Activated CD8-positive, alpha-beta memory T cell treated with anti-CD3 and anti-CD28 coated beads for 48 hours (primary cell): ENCODE data around the gene XPNPEP1.

Experiments
- DNase-seq, 3 experiments: peaks; one replicate each; pipeline ENCODE4 v3.0.0-alpha.2; 2020; ENCODE audit warnings: low read depth in 2 of 3, low spot score in 2 of 3

Gene XPNPEP1

DNA sequence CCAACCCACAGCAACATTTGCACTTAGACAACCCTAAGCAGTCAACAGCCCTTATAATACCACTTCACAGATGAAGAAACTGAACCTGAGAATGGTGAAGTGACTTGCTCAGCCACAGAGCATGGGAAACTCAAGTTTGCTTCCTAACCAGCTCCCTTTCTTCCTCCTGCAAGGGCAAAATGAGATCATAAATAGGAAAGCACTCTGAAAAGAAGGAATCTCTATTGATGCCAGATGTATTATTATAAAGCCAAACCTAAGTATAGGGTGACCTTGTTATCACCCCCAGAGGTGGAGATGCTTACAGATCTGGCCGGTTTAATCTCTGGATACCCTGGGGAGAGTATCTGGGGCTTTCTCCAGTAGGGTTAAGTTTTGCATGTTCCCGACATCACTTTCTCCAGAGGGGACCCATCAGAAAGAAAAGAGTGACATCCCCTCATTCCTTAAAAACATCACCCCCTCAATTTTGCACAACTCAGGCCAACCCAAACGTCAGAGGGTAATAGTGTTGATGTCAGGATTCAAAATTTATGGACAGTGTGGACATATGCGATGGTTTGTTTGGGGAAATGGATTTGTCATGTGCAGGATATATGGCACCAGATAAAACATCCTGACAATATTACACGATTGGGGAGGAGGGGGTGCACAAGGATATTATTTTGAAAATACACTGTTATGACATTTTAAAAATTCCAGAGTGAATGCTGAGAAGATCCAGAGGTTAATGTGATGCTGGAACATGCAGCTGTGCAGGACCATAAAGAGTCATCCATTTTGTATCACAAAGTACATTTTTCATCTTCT is 24.0 kb upstream of the XPNPEP1 start:
- DNase-seq, result no peak

DNA sequence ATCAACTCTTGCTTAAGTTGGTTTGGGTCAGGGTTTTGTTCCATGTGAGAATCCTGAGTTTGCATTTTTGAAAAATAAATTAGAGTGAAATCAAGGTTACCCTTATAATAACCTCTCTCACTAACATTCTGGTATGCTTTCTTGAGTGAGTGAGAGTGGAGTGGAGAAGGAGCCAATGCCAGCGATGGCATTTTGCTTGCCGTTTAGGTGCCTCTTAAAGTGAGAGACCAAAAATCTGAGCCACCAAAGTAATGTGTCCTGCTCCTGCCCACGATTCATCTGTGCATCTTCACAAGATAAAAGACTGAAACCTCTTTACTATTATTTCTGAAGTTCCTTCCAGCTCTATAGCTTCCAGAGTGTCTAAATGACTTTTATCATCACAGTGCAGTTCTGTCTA is 23.4 kb upstream of the XPNPEP1 start:
- DNase-seq, result no peak

DNA sequence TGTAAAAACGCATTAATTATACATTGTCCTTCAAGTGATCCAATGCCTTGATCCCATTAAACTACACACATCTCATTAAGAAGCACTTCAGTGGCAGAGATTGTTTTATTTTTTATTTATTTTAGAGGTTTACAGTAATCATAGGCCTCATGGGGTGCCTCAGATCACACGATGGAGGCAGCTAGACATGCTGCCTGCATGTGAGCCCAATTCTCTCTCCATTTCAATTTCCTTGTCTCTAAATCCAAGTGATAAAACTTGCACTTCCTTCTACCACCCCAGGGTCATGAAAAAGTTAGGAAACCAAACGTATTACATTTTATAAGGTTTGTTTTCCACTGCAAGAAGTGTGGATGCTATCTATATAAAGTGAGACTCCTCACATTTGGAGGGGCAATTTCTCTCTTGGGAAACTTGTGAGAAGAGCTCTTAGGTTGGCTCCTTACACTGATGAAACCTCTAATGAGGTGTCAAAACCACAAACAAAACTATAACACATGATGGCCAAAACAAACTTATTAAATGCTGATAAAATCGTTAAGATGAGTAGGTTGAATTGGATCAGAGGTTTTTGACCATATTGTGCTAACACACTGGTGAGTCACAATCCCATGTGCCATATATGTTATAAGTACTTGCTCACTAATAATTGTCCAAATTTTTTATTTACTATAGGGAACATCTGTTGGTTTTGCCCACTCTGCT is 22.3 kb upstream of the XPNPEP1 start:
- no peak for DNase-seq

DNA sequence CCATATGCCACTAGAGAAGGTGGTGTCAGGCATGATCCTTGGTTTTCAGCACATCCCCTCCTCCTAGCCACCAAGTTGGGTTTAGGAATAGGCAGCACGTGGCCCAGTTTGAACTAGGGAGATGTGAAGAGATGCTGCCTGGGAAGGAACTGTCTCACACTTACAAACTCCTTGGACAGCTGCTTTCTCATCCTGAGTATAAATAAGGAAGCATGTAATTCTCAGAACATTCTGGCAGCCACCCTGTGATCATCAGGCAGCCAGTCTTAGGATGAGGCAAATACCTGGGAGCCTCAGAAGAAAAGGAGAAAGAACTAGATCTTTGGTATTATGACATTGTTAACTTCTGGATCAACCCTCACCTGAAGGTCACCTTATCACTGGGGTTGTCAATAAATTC is 21.3 kb upstream of the XPNPEP1 start:
- no peak for DNase-seq

DNA sequence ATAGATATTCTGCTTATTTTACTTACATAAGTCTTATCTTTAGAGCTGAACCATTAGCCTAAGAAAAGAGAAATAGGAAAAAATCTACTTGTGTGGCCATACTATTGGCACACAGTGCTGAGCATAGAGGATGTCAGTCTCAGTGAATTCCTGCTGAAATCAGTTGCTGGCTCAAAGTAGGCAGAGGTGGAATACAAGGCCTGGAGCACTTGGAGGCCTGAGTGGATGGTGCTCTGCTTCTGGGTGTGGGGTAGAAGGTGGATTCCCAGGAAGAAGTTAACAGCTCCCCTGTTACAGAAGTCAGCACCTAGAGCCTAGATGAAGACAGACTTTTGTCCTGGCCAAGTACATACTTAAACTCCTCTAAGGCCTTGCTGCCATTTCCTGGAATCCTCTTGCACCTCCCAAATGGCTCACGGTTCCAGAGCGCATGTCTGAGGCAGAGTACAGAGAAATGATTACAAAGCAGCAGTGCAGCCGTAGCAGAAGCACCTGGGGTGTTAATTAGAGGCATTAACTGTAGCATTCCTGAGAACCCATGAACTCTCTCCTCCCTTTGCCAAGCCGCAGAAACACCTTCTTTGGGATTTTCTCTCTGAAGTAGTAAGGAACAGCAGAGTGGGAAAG is 18.0 kb upstream of the XPNPEP1 start:
- DNase-seq, result no peak

DNA sequence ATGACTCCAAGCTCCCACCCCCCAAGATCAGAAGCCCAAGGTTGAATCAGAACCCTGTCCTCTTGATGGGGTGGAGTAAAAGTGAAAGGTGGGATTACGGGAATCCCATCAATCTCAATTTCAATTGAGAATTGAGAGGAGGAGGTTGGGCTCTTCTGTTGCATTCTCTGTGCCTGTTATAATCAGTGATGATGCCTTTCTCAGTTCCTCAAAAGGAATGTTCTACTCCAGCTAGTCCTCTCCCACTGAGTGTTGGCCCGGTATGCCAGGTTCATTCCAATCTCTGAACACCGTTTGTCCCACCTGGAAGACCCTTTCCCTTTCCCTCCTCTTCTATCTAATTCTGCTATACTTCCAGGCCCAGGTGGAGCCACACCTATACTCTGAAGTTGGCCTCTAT is 17.2 kb upstream of the XPNPEP1 start:
- no peak for DNase-seq

DNA sequence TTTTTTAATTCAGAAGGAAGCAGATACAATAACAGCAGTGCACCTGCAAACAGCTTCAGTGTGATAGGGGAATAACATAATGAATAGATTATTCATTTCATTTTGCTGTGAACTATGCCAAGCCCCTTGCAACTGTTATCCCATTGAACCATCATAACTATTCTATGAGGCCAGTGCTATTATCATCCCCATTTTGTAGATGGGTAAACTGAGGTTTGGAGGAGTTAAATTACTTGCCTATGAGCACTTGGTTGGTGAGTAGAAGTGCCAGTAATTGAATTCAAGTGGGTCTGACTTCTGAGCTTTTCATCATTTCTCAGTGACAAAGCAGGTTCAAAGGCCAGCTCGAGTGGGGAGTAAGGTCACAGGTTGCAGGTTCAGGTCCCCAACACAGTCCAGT is 16.8 kb upstream of the XPNPEP1 start:
- DNase-seq, result no peak

DNA sequence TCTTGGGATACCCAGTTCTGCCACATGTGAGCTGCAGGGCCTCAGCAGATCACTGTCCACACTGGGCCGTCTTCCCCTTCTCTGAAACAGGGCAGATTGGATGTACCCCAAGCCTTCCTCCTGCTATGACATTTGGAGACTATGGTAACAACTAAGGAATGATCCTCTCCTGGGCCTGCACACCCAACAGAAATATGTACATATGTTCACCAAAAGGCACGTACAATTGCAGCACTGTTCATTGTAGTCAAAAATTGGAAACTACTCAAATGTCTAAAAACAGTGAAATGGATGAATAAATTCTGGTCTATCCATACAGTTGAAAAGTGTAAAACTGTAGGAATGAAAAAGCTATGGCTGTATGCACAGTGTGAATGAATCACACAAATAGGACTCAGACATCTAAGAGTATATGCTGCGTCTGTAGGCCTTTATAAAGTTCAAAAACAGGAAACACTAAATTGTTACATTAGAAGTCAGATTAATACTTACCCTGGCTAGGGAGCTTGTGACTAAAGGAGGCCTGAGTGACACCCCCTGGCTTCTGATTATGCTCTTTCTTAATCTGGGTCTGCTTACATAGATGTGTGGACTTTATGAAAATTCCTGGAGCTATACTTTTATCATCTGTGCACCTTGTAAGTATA is 16.1 kb upstream of the XPNPEP1 start:
- DNase-seq, result no peak

DNA sequence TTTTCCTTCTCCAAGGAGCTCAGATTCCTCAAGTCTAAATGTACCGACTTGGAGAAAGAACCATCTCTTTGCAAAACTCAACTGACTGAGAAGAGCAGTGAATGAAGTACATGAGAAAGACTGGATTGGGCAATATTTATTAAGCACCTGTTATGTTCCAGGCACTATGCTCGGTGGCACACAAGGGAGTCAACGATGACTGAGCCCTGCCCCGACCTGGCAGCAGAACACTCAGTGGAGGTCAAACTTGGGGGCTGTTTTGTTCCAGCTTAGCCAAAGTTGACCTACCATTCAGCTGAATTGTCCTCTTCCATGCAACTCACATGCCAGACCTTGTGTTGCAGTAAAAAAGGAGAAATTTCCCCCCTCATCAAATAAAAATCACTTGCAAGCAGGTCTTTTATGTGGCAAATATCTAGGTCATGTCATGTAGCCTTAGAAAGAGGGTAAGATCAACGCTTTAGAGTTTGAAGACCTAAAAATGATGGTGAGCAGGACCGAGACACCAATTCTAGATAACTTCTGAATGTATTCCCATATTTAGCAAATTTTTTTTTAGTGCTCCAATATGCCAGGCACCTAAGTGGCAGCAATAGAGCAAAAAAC is 14.3 kb upstream of the XPNPEP1 start:
- DNase-seq, result no peak

DNA sequence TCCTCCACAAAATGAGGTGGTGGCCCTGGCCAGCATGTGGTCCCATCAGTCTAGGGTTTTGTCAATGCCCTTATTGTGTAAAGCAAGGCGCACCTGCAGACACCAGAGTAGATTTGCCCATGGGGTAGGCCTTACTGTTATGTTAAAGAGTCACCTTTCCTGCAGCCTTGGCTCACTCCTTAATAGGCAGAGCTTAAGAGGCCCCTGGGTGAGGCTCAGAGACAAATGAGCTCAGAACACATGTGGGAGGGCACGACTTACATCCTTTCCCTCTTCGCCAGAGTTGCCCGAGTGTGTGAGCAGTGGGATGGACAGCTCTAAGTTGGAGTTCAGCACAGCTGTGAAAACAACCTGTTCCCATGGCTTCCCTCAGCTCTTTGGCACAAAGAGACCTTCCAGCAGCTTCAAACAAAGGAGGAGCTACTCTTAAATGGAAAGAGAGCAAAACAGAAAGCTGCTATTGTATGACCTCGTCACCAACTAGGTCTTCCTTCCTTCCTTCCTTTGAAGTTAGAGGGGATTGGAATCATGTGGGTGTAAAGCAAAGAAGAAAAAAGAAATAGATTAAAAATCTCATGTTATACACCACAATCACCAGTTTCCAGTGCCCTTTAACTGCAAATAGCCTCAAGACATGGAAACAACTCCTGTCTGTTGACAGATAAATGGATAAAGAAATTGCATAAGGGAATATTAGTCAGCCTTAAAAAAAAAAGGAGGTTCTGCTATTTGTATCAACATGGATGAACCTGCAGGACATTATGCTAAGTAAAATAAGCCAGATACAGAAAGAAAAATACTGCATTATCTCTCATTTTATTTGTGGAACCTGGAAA is 11.9 kb upstream of the XPNPEP1 start:
- DNase-seq, result no peak

DNA sequence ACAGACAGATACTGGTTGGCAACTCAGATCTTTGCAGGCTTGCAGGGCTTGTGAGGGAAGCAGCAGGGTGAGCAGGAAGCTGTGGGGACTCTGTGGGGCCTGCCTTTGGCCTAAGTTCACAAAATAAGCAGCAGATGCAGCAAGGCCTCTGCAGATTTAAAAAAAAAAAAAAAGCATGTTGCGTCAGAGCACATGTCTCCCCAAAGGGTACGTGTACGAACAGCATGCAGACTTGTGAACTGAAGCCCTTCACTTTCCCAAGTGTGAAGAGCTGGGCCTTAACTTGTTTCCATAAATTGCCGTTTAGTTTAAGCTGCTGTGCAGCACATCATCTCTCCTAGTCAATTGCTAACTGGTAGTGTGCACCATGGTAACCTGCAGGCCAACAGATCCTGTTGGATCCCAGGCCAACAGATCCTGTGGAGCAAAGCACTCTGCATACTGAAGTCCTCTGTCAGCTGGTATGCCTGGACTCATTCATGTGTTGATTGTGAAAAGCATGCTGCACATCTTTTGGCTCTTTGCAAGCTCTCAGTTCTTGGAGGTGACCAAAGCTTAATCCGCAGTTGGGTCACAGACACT is 10.8 kb upstream of the XPNPEP1 start:
- DNase-seq, result no peak

DNA sequence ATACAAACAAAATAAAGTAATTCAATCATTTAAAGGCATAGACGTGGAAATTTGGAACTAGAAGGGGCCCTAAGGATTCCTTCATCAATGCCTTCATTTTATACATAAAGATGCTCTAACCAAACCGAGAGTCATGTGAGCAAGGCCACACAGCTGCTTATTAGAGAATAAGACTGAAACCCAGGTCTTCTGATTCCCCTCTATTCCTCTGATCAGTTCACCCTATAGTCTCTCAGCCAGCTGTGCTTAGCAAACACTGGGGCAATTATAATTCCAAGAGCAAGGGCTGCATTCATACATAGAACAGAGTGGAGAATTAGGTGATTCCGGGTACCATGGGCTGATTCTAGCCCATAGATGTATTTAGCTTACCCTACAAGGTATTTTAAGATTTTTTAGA is 9.7 kb upstream of the XPNPEP1 start:
- DNase-seq, result no peak

DNA sequence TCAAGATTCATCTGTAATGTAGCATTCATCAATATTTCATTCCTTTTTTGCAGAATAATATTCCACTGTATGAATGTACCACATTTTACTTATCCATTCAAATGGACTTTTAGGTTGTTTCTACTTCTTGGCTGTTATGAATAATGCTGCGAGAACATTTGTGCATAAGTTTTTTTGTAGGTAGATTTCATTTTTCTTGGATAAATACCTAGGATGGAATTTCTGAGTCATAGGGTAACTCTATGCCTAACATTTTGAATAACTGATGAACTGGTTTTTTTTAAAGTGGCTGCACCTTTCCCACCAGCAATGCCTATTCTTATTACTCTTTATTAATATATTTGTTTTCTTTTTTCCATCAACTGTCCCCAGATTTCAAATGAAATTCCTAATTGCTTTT is 9.1 kb upstream of the XPNPEP1 start:
- no peak for DNase-seq

DNA sequence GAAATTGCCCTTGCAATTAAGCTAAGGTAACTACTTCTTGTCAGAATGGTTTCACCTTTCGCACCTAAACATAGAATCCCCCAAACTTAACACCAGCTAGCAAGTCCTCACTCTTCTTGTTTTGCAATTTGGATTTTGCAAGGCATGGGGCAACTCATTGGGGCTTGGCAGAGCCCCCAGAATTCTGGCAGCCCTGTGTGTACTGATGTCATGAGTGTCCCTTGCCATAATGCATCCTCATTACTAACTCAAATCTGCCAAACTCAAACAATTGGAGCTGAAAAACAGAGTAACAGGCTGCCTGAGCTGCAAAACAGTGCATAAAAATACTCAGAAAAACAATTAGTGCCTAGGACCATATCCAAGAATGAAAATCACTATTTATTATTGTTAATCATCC is 7.9 kb upstream of the XPNPEP1 start:
- no peak for DNase-seq

DNA sequence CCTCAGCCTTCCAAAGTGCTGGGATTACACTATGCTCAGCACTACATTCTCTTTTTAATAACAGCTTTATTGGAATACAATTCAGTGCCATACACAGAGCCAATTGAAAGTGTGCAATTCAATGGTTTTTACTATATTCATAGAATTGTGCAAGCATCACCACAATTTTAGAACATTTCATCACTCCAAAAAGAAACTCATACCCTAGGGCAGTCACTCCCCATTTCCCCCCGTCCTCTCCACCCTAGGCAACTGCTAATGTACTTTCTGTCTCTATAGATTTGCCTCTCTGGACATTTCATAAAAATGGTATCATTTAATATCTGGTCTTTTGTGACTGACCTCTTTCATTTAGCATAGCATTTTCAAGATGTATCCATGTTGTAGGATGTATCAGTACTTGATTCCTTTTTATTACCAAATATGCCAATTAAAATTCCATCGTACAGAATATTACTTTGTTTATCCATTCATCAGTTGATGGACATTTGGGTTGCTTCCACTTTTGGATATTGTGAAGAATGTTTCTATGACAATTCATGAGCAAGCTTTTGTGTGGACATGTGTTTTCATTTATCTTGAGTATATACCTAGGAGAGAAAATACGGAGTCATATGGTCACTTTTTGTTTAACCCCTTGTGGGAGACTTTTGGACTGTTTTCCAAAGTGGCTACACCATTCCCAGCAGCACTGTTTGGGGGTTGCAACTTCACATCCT is 6.3 kb upstream of the XPNPEP1 start:
- no peak for DNase-seq

DNA sequence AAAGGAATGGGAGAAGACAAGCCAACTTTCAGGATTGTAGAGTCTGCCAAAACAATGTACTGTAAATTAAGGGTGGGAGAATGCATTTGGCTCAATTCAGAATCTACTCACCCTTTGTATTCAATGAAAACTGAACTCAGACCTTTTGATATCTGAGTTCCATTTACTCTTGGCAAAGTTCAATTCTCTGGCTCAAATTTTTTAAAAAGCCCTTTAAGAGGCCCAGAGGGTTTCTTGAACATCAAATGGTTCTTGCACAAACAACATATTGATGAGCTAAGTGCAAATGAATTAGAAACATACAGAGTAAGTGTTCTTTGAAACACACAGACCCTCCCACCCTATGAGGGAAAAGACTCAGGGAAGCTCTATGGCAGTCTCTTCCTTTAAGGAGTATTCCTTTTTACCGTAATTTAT is 5.2 kb upstream of the XPNPEP1 start:
- no peak for DNase-seq

DNA sequence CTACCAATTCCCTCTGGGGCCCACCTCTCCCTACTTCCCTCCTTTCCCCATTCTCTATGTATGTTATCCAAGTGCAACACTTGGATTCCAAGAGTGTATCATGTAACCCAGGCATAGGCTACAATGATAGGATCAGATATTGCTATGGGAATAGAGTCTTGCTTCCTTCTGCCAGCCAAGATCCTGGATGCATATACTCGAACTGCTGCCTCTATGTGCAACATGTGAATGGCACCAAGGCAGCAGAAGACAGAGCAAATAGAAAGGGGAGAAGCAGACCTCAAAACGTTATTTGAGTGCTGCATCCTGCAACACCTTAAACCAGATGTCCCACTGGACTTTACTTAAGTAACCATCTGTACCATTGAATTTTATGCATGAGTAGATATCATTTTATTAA is 3.5 kb upstream of the XPNPEP1 start:
- DNase-seq, result no peak

DNA sequence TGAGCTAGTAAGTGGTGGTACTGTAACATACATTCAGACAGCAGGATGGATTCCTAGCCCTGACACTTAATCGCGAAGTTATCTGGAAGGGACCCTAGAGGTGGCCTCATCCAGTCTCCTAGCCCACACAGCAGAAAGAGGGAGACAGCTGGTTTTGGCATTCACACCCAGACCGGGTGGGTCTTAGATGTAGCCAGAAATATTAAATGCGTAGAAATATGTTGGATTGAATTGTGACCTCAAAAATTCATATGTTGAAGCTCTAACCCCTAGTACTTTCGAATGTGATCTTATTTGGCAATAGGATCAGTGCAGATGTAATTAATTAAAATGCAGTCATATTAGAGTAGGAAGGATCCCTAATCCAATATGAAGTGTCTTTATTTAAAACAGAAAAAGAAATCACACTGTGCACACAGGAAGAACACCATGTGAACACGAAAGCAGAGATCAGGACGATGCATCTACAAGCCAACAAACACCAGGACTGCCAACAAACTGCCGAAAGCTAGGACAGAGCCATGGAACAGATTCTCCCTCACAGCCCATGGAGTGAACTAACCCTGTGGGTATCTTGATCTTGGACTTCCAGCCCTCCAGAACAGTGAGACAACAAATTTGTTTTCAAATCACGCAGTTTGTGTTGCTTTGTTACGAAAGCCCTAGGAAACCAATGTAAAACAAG is 2.9 kb upstream of the XPNPEP1 start:
- no peak for DNase-seq
